HL-60 (cell line): ENCODE results near the gene AFF3.

Source experiments
- DNase-seq, 2 experiments: peaks; one replicate each; pipeline ENCODE4 v3.0.0-alpha.2; 2010 to 2020; ENCODE audit warnings: low read depth in 1 of 2, low spot score in 1 of 2
- H3K27ac ChIP-seq: fragments of 250-450 bp; sonication (Bioruptor Pico); replicated peaks from 2 replicates; pipeline ENCODE4 v1.5.1; 2020; ENCODE audit warnings: mild to moderate bottlenecking, moderate library complexity
- H3K27me3 ChIP-seq: fragments of 250-450 bp; sonication (Bioruptor Pico); 2 replicates; pipeline ENCODE4 v1.5.1; 2021; ENCODE audit warnings: mild to moderate bottlenecking, moderate library complexity; ENCODE audit not compliant: insufficient read depth, poor library complexity, severe bottlenecking
- H3K4me3 ChIP-seq: replicated peaks from 2 replicates; pipeline ENCODE4 v1.5.1; 2011; ENCODE audit warnings: mild to moderate bottlenecking, control low read depth, low read length; ENCODE audit not compliant: insufficient read depth
- GABPA ChIP-seq: IDR thresholded peaks from 2 replicates; pipeline ENCODE4 v1.6.1; 2012; ENCODE audit warnings: low read depth
- POLR2AphosphoS5 ChIP-seq: IDR thresholded peaks from 2 replicates; pipeline ENCODE4 v1.6.1; 2012; ENCODE audit warnings: low read depth
- REST ChIP-seq: IDR thresholded peaks from 2 replicates; pipeline ENCODE4 v1.6.1; 2012; ENCODE audit warnings: low read depth; ENCODE audit not compliant: insufficient replicate concordance
- SPI1 ChIP-seq: IDR thresholded peaks from 2 replicates; pipeline ENCODE4 v1.6.1; 2012; ENCODE audit warnings: low read depth, mild to moderate bottlenecking, borderline replicate concordance
- TF ChIP-seq, protein P1 (sequence below): IDR thresholded peaks from one replicate; pipeline ENCODE4 v1.5.1; 2011; ENCODE audit warnings: low read length, control low read depth, inconsistent platforms; ENCODE audit not compliant: insufficient read depth

Gene AFF3

GRCh38 chr2:99803846-99804245, 338.5 kb downstream of the AFF3 start:
- Histone ChIP-seq H3K27me3 (no peaks in the 10 kb centered on the region), H3K4me3 (no peak overlapping the region), H3K27ac (no peak overlapping the region)
- no peak for DNase-seq
- no peak for TF ChIP-seq GABPA
- TF ChIP-seq REST: no peak
- TF ChIP-seq POLR2AphosphoS5: no peak
- TF ChIP-seq, protein P1, sequence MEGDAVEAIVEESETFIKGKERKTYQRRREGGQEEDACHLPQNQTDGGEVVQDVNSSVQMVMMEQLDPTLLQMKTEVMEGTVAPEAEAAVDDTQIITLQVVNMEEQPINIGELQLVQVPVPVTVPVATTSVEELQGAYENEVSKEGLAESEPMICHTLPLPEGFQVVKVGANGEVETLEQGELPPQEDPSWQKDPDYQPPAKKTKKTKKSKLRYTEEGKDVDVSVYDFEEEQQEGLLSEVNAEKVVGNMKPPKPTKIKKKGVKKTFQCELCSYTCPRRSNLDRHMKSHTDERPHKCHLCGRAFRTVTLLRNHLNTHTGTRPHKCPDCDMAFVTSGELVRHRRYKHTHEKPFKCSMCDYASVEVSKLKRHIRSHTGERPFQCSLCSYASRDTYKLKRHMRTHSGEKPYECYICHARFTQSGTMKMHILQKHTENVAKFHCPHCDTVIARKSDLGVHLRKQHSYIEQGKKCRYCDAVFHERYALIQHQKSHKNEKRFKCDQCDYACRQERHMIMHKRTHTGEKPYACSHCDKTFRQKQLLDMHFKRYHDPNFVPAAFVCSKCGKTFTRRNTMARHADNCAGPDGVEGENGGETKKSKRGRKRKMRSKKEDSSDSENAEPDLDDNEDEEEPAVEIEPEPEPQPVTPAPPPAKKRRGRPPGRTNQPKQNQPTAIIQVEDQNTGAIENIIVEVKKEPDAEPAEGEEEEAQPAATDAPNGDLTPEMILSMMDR: no peak
- no peak for TF ChIP-seq SPI1

GRCh38 chr2:99802734-99803133, 339.7 kb downstream of the AFF3 start:
- no peak for TF ChIP-seq GABPA
- no peak for TF ChIP-seq POLR2AphosphoS5
- peak; percentile 88 for TF ChIP-seq SPI1
- Histone ChIP-seq H3K27me3 (no peaks in the 10 kb centered on the region), H3K27ac (no peak overlapping the region), H3K4me3 (no peak overlapping the region)
- no peak for DNase-seq

DNA sequence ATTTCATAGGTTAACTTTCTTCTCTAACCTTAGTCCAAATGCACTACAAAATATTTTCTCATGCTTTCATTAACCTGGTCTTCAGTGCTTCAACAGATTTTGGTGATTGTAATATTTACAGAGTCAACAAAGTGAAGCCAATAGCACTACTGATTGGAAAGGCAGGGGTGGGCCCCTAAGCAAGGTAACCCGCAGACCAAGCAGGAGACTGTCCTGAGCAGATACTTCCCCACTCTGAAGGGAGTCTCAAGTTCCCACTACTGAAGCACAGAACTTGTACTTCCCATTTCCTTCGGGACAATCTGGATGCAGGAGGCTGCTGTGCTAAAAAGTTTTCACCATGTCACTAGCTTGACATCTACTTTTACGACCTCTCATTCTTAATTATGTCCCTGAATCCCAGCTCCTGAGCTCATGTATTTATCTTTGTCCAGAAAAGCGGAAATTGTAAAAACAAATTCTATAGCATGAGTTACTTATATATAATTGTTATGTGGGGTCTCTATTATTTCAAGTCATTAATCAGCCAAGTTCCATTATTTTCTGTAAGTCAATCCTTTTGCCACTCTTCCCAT, 341.0 kb downstream of the AFF3 start:
- no peak for DNase-seq
- no peak overlapping the region for H3K27ac ChIP-seq
- TF ChIP-seq SPI1 (no peak), REST (no peak), POLR2AphosphoS5 (no peak), GABPA (no peak)
- TF ChIP-seq, protein P1: no peak
- H3K4me3 ChIP-seq: no peak overlapping the region
- no peaks in the 10 kb centered on the region for H3K27me3 ChIP-seq

DNA sequence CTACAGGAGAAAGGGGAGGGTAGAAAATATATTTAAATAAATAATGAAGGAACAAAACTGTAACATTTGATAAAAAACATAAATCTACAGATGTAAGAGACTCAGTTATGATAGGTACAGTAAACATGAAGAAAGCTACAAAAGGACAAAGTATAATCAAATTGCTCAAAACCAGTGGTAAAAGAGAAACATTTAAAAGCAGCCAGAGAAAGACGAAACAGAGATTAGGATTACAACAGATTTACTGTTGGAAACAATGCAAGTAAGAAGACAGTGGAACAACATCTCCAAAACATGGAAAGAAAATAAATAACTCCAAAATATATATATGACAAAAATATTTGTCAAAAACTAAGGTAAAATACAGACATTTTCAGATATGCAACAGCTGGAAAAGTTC, 344.9 kb downstream of the AFF3 start:
- DNase-seq: no peak
- H3K27ac ChIP-seq: no peak overlapping the region
- H3K27me3 ChIP-seq: no peaks in the 10 kb centered on the region
- TF ChIP-seq REST: no peak
- no peak for TF ChIP-seq POLR2AphosphoS5
- TF ChIP-seq SPI1: no peak
- TF ChIP-seq GABPA: no peak
- TF ChIP-seq, protein P1: no peak
- no peak overlapping the region for H3K4me3 ChIP-seq
